HG03439 (cell line): Measurements from ENCODE around the gene CYB561.
"Not testable (repeated sequence)": the region's sequence is repeated elsewhere in the genome, so short reads cannot be mapped to it uniquely, and the experiment has no call there.

Source experiments
- ATAC-seq: cut with Tn5 transposase; IDR thresholded peaks from one replicate; pipeline ENCODE4 v1.9.1; 2021; ENCODE audit warnings: mild to moderate bottlenecking, moderate library complexity; ENCODE audit not compliant: unreplicated experiment

CYB561 gene

DNA sequence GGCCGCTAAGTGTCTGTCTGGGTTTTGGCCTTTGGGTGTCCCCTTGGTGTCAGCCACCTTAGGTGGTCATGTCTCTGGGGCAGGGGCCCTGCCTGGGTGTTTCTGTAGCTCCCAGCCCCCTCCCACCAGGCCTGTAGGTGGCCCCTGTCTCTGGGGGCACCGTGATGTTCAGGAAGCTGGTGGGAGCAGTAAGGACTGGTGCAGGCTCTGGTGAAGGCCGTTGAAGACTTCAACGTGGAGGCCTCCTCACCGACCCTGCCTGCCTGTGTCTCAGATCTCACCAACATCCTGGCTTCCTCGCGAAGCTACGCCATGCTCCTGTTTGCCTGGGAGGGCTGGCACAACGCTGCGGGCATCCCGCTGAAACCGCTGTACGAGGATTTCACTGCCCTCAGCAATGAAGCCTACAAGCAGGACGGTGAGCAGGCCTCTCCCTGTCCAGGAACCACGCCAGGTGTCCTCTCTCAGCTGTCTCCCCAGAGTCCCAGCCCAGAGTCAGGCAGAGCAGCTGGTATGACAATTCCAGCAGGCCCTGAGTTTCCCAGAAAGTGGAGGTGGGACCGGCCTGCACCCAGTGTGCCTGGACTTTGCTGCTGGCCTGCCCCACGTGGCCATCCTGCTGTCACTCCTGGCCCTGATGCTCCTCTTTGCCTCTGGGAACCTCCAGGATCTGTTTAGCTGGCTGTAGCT, 33.5 kb upstream of the CYB561 start:
- no peak for ATAC-seq

DNA sequence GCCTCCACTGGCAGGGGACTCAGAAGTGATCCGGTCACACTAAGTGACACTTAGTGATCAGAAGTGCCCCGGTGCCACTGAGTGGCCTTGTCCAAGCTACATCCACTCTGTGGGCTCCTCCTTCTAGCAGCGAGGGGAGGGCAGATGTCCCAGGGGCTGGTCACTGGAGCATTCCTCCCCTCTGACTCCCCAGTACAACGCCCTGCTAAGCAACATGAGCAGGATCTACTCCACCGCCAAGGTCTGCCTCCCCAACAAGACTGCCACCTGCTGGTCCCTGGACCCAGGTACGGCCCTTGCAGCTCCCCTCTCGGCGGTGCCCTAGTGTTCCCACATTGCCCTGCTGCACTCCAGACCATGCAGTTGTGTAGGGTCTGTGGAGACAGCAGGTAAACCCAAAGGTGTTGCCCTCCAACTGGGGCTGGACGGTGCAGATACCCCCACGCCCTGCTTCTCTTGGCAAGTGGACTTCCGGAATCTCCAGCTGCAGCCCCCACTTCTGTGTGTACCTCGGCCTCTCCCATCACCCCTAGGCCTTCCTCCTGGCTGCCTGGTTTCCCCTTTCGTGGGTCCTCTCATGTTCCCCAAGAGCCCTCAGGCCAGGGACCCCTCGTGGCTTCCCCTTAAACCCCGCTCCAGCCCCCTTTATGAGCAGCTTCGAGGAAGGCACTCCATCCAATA, 32.8 kb upstream of the CYB561 start:
- ATAC-seq, result no peak

DNA sequence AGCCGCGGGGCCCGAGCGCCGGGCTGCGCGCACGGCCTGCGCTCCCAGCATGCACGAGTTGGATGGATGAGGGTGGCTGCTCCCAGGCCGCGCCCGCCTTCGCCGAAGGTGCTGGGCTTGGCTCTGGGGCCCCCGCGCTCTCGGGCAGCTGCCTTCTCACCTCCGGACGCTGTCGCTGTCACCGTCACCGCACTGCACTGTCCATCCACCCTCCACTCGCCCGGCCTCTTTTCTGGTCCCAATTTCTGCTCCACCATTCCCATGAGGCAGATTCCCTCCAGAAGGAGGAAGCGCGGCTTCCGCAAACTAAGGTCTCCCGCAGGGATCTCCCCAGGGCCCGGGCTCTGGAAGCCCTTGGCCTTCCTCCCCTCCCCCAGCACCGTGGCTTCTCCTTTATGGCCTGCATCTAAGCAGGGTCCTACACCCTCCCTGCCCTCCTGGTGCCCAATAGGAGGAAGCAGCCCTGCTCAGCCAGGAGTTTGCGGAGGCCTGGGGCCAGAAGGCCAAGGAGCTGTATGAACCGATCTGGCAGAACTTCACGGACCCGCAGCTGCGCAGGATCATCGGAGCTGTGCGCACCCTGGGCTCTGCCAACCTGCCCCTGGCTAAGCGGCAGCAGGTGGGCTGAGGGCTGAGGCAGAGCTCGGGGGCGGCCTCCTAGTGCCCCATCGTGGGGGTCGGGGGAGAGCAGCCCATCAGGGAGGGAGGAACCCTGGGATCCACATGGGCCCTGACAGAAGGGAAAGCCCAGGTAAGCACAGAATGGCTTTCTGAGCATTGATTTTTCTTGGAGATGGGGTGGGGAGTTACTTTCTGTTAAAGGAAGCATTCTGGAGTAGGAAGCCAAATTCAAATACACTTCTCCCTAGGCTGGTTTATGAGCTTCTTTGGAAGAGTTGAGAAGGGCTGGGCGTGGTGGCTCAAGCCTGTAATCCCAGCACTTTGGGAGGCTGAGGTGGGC, 31.7 kb upstream of the CYB561 start:
- ATAC-seq, result no peak

DNA sequence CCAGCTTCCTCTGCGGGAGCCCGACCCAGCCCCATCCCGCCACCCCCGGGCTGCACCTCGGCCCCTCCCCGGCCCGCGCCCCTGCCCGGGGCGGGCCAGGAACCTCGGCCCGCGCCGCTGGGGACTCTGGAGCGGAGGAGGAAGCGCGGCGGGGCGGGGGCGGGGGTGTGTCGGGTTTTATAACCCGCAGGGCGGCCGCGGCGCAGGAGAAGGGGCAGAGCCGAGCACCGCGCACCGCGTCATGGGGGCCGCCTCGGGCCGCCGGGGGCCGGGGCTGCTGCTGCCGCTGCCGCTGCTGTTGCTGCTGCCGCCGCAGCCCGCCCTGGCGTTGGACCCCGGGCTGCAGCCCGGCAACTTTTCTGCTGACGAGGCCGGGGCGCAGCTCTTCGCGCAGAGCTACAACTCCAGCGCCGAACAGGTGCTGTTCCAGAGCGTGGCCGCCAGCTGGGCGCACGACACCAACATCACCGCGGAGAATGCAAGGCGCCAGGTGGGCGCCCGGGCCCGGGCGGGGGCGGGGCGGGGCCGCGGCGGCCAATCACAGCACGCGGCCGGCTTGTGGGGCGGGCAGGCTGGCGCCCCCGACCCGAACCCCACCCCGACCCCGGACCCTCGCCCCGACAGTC, 30.9 kb upstream of the CYB561 start, which contains the start of gene ACE:
Gene ACE (plus strand): TSS at position 208 of the 626 bp plus-strand sequence. CDS start 34 bp downstream, at position 242.
- no peak for ATAC-seq

DNA sequence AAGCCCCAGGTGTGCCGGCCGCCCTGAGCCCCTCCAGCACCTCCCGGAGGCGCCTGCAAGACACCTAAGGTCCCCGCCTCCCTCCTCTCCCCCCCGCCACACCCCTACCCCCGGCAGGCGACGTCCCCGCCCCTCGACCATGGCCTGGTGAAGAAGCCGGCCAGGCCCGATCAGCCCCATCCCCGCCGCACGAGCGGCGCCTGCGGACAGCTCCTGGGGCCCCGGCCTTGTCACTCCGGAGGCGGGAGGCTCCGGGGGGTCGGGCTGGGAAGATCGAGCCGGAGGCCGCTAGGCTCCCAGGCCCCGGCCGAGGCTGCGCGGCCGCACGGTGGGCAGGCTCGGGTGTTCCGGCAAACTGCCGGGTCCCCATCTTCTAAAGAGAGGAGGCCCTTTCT, 30.4 kb upstream of the CYB561 start:
- no peak for ATAC-seq

DNA sequence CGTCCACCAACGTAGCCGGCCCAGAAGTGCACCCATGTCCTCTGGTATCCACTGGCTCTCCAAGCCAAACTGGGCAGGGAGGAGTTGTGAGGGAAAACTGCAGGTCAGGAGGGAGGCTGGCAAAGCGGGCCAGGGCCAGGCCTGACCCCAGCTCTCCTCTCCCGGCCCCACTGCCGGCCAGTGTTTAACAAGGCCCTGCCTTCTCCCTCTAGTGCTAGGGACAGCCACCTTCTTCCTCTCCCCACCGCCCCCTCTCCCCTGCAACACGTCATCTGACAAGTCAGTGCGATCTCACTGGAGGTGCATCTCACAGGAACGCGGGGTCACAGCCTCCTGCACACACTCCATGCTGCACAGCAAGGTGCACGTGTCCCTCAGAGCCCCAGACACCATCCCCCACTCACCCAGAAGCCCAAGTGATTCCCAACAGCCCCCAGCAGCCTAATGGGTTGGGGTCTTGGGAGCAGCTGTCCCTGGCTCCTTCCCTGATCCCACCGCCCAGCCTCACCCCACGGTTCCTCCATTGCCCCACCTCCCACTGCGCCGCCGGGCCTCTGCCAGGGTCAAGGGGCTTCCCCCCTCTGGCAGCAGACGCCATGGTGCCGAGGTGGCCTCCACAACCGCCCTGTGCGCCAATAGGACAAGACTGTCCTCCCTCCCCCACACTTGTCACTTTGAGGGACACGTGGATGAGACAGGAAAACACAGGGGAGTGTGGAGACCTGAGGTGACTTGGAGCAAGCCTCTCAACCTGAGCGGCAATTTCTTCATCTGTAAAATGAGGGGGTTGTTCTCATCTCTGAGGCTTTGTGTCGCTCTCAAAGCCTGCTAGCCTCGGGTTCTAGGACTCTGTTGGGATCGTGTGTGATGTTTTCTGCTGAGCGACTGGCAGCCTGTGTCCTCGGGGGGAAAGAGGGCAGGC, 29.6 kb upstream of the CYB561 start:
- no peak for ATAC-seq

DNA sequence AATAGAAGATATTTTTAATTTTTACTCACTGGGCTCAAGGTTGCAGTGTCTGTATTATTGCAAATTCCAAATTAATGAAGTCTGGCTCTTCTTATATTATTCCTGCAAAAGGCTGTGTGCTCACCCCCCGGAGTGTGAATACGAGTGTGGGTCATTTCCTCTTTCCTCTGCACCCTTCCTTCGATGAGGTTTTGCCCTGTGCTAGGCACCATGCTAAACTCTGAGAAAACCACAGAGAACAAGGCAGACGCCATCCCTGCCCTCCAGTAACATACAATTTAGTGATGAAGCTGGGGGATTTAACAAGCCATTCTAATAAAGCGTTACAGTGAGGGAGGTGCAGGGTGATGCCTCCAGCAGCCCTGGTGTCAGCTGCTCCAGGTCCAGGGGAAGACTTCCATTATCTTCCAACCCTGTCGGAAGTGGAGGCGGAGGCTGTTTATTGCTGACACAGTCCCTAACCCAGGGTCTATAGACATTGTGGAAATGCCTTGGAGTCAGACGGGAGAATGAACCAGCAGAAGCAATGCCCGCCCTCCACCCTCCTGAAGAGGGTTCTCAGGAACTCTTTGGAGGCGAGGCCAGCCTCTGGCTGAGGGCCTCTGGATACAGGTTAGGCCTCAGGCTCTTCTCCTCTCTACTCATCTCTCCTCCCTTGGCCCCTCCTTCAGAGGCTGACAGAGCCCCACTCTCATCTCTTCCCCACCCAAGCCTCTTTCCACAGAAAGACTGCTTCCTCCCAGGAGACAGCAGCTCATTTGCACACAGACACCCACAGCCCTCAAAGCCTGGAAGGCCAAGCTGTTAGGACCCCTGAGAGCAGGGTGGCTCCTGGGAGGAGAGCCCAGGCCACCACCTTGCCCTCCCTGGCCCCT, 28.7 kb upstream of the CYB561 start:
- ATAC-seq, result no peak

DNA sequence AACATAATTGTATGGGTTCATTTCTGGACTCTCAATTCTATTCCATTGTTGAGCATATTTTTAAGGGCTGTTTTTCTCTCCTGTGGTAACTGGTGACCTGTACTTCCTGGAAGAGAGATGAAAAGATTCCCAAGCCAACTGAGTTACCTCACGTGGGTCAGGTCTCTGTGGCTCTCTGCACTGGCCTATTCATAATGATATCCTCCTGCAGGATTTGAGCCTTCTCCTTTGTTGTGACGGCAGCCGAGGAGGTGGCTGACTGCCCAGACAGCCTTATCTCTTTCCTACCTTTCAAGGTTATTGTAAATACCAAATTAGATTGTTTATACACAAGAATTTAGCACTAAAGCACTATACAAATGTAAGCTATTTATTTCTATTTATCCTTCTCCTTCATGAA, 28.1 kb upstream of the CYB561 start:
- no peak for ATAC-seq

DNA sequence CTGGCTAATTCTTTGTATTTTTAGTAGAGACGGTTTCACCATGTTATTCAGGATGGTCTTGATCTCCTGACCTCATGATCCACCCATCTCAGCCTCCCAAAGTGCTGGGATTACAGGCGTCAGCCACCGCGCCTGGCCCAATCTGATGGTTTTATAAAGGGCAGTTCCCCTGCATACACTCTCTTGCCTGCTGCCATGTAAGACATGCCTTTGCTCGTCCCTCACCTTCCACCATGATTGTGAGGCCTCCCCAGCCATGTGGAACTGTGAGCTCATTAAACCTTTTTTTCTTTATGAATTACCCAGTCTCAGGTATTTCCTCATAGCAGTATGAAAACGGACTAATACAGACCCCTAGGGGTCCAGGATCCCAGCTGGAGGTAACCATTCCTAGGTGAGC, 22.0 kb upstream of the CYB561 start:
- not testable (repeated sequence) for ATAC-seq

DNA sequence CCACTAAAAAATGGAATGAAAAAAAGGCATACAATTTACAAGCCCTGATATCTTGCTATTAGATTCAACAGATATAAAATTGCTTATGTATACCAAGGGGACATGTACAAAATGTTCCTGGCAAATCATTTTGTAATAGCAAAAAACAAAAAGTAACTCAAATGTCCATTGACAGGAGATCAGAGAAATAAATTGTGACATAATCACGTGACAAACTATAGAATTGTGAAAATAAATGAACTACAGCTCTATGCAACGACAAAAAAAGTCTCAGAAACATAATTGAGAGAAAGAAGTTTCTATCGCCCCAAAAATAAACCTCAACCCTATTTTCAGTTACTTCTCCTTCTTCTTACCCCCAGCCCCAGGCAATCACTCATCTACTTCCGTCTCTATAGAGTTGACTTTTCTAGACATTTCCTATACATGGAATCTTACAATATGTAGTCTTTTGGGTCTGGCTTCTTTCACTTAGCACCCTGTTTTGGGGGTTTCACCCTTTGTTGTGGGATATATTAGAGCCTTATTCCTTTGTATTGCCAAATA, 18.7 kb upstream of the CYB561 start:
- ATAC-seq, result no peak

DNA sequence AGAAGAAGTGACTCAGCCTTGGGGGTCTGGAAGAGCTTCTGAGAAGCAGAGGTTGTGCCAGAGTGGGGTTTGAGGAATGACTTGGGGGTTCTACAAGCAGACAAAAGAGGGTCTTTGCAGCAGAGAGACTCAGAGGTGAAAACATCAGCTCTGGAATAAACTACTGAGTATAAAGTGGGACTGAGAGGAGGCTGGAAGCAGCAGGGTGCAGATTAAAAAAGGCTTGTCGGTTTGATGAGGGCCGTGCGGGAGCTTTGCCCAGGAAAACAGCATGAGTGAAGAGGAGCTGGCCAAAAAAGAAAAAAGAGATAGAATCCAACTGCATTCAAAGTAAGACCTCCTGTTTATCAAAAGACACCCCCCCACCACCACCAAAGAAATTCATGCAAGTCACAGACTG, 17.7 kb upstream of the CYB561 start:
- ATAC-seq, result no peak

DNA sequence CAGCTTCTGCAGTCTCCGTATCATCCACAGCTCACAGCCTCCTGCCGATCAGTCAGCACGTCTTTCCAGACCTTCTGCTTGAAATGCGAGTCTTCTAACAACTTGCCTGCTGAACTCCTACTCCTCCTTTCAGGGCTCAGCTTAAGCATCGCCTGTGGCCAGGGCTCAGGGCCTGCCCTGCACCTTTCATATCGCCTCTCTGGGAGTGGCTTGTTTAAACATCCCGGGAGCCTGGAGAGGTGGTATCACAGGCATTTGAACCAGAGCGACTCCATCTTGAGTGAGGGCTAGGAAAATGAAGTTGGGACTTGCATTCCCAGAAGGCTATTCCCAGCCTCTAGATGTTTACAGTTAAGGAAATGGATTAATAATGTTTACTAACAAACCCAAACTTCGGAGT, 13.9 kb upstream of the CYB561 start:
- no peak for ATAC-seq

DNA sequence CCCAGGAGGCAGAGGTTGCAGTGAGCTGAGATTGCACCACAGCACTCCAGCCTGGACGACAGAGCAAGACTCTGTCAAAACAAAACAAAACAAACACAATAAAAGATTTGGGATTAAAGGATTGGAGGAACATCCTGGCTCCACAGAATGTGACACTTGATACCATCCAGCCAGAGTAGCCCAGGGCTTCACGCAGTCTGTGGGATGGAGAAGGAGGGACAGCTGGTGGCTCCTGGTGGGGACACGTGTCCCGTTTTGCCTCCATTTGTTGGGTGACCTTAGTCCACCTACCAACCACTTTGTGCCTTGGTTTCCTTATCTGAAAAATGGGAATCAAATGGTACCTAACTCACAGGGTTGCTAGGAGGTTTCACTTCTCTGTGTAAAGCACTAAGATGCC, 12.4 kb upstream of the CYB561 start:
- no peak for ATAC-seq

DNA sequence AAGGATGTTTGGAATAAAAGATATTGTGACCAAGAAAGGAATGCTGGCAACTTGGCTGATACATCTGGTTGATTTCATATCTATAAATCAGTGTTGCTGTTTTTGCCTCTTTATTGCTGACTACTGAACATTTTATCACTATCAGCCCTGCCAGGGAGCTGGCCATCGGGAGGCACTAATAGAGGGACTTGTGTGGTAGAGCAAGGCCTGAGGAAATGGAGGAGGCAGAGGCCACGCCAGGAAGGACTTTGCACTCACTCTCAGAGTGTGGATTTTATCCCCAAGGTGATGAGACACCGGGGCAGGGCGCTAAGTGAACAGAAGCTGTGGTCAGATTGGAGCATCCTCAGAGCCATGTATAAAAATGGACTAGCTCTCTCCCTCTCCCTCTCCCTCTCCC, 9.3 kb upstream of the CYB561 start:
- ATAC-seq, result no peak

DNA sequence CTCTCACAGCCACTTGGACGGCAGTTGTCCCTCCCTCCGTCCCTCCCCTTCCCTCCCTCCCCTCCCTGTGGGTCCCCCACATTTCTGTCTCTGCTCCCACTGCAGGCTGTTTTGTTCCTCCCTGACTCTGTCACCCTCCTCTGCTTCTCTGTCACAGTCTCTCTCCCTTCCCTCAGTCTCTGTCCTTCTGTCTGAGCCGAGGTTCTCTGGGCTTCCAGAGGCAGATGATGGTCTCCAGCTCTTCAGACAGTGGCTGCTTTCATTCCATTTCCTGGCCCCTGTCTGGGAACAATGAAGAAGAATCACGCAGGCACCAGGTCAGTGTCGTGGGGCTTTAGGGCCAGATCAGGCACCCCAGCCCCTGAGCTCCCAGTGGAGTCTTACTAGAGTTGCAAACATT, 8.8 kb upstream of the CYB561 start:
- no peak for ATAC-seq

DNA sequence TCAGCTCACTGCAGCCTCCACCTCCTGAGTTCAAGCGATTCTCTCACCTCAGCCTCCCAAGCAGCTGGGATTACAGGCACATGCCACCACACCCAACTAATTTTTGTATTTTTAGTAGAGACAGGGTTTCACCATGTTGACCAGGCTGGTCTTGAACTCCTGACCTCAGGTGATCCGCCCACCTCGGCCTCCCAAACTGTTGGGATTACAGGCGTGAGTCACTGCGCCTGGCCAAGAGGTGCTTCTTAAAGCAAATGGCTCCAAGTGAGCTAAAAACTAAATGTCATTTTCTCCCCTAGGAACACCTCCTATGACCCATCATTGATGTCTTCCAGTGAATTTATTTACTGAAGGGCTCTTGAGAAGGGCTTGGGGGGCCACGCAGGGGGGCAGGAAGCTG, 8.3 kb upstream of the CYB561 start:
- not testable (repeated sequence) for ATAC-seq

DNA sequence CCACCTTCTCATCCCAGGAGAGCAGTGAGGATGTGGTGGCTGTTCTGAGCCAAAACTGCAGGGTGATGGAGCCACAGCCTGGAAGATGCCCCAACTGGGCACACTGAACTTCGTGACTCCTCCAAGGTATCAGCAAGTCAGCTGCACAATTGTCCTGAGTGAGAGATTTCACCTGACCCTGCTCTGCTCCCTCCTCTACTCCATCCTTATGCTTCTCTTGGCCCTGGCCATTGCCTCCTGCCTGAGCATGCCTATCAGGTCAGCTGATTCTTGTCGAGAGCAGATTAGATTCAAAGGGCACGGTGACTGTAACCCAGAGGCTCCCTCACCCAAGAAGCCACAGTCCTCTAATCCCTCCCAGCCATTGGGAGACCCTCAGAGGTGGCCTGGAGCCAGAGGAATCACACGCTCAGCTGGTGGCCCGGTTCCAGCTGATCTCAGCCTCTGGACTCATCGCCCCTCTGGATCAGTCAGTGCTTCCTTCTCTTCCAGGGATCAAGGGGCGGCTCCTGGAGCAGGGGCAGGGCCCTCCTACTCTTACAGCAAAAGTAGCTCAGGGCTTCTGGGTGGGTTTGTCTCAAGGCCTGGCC, 7.0 kb upstream of the CYB561 start:
- ATAC-seq, result no peak
